IMR-90 (cell line): ENCODE data around the gene PTPRK. TPM values are rescaled to one million over a fixed set of nuclear protein-coding genes. Genes with fewer than 3 reads are reported as not detected.

Source experiments
- ATAC-seq: fragments of 200-7000 bp; cut with Tn5 transposase; 2 replicates; pipeline ENCODE4 v1.9.1; 2020; ENCODE audit warnings: low read depth, mild to moderate bottlenecking, moderate library complexity
- BruUV-seq: library from RNA; stranded (reverse); fragments of 400-500 nt; replicated peaks from 2 replicates; lab custom pipeline; 2021; lab: Mats Ljungman, UMichigan
- CTCF ChIA-PET: fragments of 300-600 bp; formaldehyde crosslinking; extraction: SDS; loops from one replicate; lab custom pipeline; 2021; ENCODE audit warnings: antibody characterized with exemption; lab: Yijun Ruan, JAX
- POLR2A ChIA-PET: fragments of 300-600 bp; sonication (Branson Sonifier 250); formaldehyde crosslinking; loops from one replicate; lab custom pipeline; 2022; ENCODE audit warnings: antibody characterized with exemption; ENCODE audit not compliant: unreplicated experiment; lab: Charles Lee
- DNase-seq: peaks from one replicate; pipeline ENCODE4 v3.0.0; 2013
- H2AFZ ChIP-seq: replicated peaks from 2 replicates; pipeline ENCODE3; 2013; ENCODE audit warnings: low read length, mild to moderate bottlenecking; ENCODE audit not compliant: poor library complexity
- H2AK5ac ChIP-seq: 2 replicates; pipeline ENCODE4 v1.6.1; 2013; ENCODE audit warnings: low read depth, low read length, inconsistent platforms
- H2AK9ac ChIP-seq: replicated peaks from 2 replicates; pipeline ENCODE3; 2013; ENCODE audit warnings: mild to moderate bottlenecking, low read depth, low read length, moderate library complexity; ENCODE audit not compliant: poor library complexity
- H2BK120ac ChIP-seq: 2 replicates; pipeline ENCODE4 v1.6.1; 2013; ENCODE audit warnings: low read depth, low read length, inconsistent platforms
- H2BK15ac ChIP-seq: 3 replicates; pipeline ENCODE4 v1.6.1; 2013; ENCODE audit warnings: low read depth, low read length, inconsistent platforms
- H2BK20ac ChIP-seq: 2 replicates; pipeline ENCODE4 v1.6.1; 2013; ENCODE audit warnings: low read depth, mild to moderate bottlenecking, inconsistent platforms, low read length, moderate library complexity
- H2BK5ac ChIP-seq: 2 replicates; pipeline ENCODE4 v1.6.1; 2013; ENCODE audit warnings: mild to moderate bottlenecking, low read depth, low read length, inconsistent platforms; ENCODE audit not compliant: poor library complexity, severe bottlenecking
- H3K14ac ChIP-seq: replicated peaks from 2 replicates; pipeline ENCODE4 v1.6.1; 2013; ENCODE audit warnings: low read depth, low read length, inconsistent platforms
- H3K18ac ChIP-seq: 2 replicates; pipeline ENCODE4 v1.6.1; 2013; ENCODE audit warnings: low read depth, low read length, control low read depth
- H3K23ac ChIP-seq: 2 replicates; pipeline ENCODE4 v1.6.1; 2013; ENCODE audit warnings: low read depth, low read length, inconsistent platforms
- H3K27ac ChIP-seq: 2 replicates; pipeline ENCODE4 v1.5.1; 2013; ENCODE audit warnings: mild to moderate bottlenecking, control low read depth, low read length; ENCODE audit not compliant: insufficient read depth
- H3K27me3 ChIP-seq: 2 replicates; pipeline ENCODE4 v1.6.1; 2013; ENCODE audit warnings: low read length; ENCODE audit not compliant: control insufficient read depth, insufficient read depth
- H3K36me3 ChIP-seq: 2 replicates; pipeline ENCODE4 v1.6.1; 2013; ENCODE audit warnings: low read length, mixed read lengths; ENCODE audit not compliant: control insufficient read depth, insufficient read depth
- H3K4ac ChIP-seq: 2 replicates; pipeline ENCODE4 v1.6.1; 2013; ENCODE audit warnings: low read depth, low read length, inconsistent platforms
- H3K4me1 ChIP-seq: 2 replicates; pipeline ENCODE4 v1.6.1; 2013; ENCODE audit warnings: low read length, mixed read lengths; ENCODE audit not compliant: control insufficient read depth, insufficient read depth
- H3K4me2 ChIP-seq: 2 replicates; pipeline ENCODE4 v1.6.1; 2013; ENCODE audit warnings: low read depth, mild to moderate bottlenecking, control low read depth, low read length, moderate library complexity
- H3K4me3 ChIP-seq: 2 replicates; pipeline ENCODE4 v1.5.1; 2013; ENCODE audit warnings: low read depth, mild to moderate bottlenecking, control low read depth, low read length, moderate library complexity; ENCODE audit not compliant: insufficient read depth
- H3K56ac ChIP-seq: 2 replicates; pipeline ENCODE4 v1.6.1; 2013; ENCODE audit warnings: low read length, inconsistent platforms; ENCODE audit not compliant: insufficient read depth; ENCODE audit errors: extremely low read depth
- H3K79me1 ChIP-seq, 2 experiments: 2 replicates each; pipeline ENCODE4 v1.6.1; 2013; ENCODE audit warnings: low read length in 2 of 2, inconsistent platforms in 1 of 2, low read depth in 1 of 2
- H3K9ac ChIP-seq: 2 replicates; pipeline ENCODE4 v1.6.1; 2013; ENCODE audit warnings: low read depth, low read length, control low read depth
- H3K9me1 ChIP-seq: 2 replicates; pipeline ENCODE4 v1.6.1; 2013; ENCODE audit warnings: low read length, inconsistent platforms; ENCODE audit not compliant: insufficient read depth
- H3K9me3 ChIP-seq: 2 replicates; pipeline ENCODE4 v1.6.1; 2013; ENCODE audit warnings: low read length; ENCODE audit not compliant: control insufficient read depth, insufficient read depth
- H4K20me1 ChIP-seq: 2 replicates; pipeline ENCODE4 v1.6.1; 2013; ENCODE audit warnings: low read length, inconsistent platforms; ENCODE audit not compliant: insufficient read depth
- H4K5ac ChIP-seq: 2 replicates; pipeline ENCODE4 v1.6.1; 2013; ENCODE audit warnings: mild to moderate bottlenecking, low read depth, low read length, control low read depth
- H4K8ac ChIP-seq, 2 experiments: 2 replicates each; pipeline ENCODE4 v1.6.1; 2013; ENCODE audit warnings: low read depth in 2 of 2, low read length in 2 of 2, control low read depth in 1 of 2, inconsistent platforms in 1 of 2
- H4K91ac ChIP-seq: 2 replicates; pipeline ENCODE4 v1.6.1; 2013; ENCODE audit warnings: low read depth, low read length, inconsistent platforms; ENCODE audit not compliant: insufficient read depth
- MAFK ChIP-seq: IDR thresholded peaks from 2 replicates; pipeline ENCODE4 v1.6.1; 2012; ENCODE audit warnings: low read depth, low read length, improper control_type of control experiment
- RCOR1 ChIP-seq: IDR thresholded peaks from 2 replicates; pipeline ENCODE4 v1.6.1; 2012; ENCODE audit warnings: mild to moderate bottlenecking, low read length, improper control_type of control experiment; ENCODE audit not compliant: insufficient replicate concordance
- WGBS, 2 experiments: methylation state at CpG; one replicate each; pipeline versions ENCODE4 v1.1.5 to v1.1.7; 2013; ENCODE audit warnings: missing lambda C conversion rate in 2 of 2; ENCODE audit not compliant: insufficient read length in 1 of 2; ENCODE audit errors: extremely low coverage in 2 of 2; 5-methylcytosine and 5-hydroxymethylcytosine counted together
- dilution Hi-C: fragments of 300-500 bp; cut with HindIII; formaldehyde crosslinking; loops from one replicate; pipeline ENCODE4 v1.14.3; 2018; ENCODE audit warnings: low sequenced_read_pairs; ENCODE audit not compliant: unreplicated experiment
- in situ Hi-C: fragments of 300-500 bp; cut with MboI; formaldehyde crosslinking; loops from 3 replicates; pipeline ENCODE4 v1.14.3; 2019; ENCODE audit warnings: low sequenced_read_pairs, inconsistent platforms, mixed read lengths
- intact Hi-C: fragments of 100-400 bp; cut with micrococcal nuclease; formaldehyde crosslinking; loops from 2 replicates; pipeline ENCODE4 v1.10.0; 2022
- polyA plus RNA-seq, 3 experiments: library from polyadenylated mRNA; depleted of rRNA; stranded (reverse); fragments of >200 nt; gene quantifications; 2 replicates each; pipeline ENCODE4 v1.2.3, GENCODE V29; 2012; ENCODE audit warnings: low replicate concordance in 1 of 3
- total RNA-seq: library from RNA; depleted of rRNA; stranded (reverse); fragments of >200 nt; gene quantifications from 2 replicates; pipeline ENCODE4 v1.2.3, GENCODE V29; 2012
- TF ChIP-seq, protein P1 (sequence below): fragments of 150-350 bp; IDR thresholded peaks from 2 replicates; pipeline ENCODE4 v1.6.1; 2016; ENCODE audit warnings: low read depth, mild to moderate bottlenecking, low read length, moderate library complexity, borderline replicate concordance

The PTPRK gene
- total and polyA plus RNA-seq, 2 of the 4 experiments (the other 2 are of a cell fraction) = 18.0 to 80.8 TPM

DNA sequence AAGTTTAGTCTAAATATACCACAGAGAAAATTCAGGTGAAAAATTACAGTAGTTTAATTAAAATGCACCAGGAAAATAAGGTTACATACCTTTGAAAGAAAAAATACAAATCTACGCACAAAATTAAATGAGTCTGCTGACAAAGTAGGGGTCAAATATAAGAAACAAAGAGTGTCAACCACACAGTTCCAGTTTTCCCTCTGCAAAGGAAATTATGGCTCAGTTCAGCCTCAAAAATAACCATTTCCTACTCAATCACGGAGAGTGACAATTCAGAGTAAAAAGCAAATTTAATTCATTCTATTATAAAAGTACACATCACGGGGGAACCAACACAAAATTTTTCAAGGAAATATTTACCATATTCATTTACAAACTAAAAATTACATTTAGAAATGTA is 124.8 kb downstream of the PTPRK start:
- no peak overlapping the region for H2AK5ac ChIP-seq
- H2BK15ac ChIP-seq = no peak overlapping the region
- no peak overlapping the region for H3K18ac ChIP-seq
- no peaks in the 10 kb centered on the region; the same call in 1 of the 2 replicates for H3K9me1 ChIP-seq
- H3K4me2 ChIP-seq = no peak overlapping the region
- no peak overlapping the region for H4K5ac ChIP-seq
- ATAC-seq = no peak
- no peak overlapping the region for H3K56ac ChIP-seq
- in situ Hi-C loops = no loop called here
- TF ChIP-seq, protein P1, sequence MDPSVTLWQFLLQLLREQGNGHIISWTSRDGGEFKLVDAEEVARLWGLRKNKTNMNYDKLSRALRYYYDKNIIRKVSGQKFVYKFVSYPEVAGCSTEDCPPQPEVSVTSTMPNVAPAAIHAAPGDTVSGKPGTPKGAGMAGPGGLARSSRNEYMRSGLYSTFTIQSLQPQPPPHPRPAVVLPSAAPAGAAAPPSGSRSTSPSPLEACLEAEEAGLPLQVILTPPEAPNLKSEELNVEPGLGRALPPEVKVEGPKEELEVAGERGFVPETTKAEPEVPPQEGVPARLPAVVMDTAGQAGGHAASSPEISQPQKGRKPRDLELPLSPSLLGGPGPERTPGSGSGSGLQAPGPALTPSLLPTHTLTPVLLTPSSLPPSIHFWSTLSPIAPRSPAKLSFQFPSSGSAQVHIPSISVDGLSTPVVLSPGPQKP = no peak
- no peak for TF ChIP-seq MAFK
- TF ChIP-seq RCOR1 = no peak
- no peak overlapping the region for H3K14ac ChIP-seq
- no CpG with 5 or more reads among the region's 3 CpGs for WGBS, 2 experiments
- no peaks in the 10 kb centered on the region for H3K4me1 ChIP-seq
- no peak overlapping the region for H3K23ac ChIP-seq
- no peaks in the 10 kb centered on the region for H3K27me3 ChIP-seq
- H3K79me1 ChIP-seq = peaks cover 13 to 34% of the 10 kb centered on the region in 2 experiments
- H2AK9ac ChIP-seq = no peak overlapping the region
- H3K36me3 ChIP-seq = peaks cover 5% of the 10 kb centered on the region
- POLR2A ChIA-PET = no interaction called here
- no peak overlapping the region for H2BK20ac ChIP-seq
- no TSS peak for BruUV-seq
- no peak overlapping the region for H3K4me3 ChIP-seq
- H4K20me1 ChIP-seq = no peaks in the 10 kb centered on the region; the same call in 1 of the 2 replicates
- no peak overlapping the region for H2AFZ ChIP-seq
- H4K8ac ChIP-seq = no peak overlapping the region
- H4K91ac ChIP-seq = no peak overlapping the region
- H2BK5ac ChIP-seq = no peak overlapping the region
- no peak overlapping the region for H2BK120ac ChIP-seq
- dilution Hi-C loops = no loop called here
- no peak overlapping the region for H3K9ac ChIP-seq
- CTCF ChIA-PET = no interaction called here
- no peak for DNase-seq
- no peaks in the 10 kb centered on the region for H3K9me3 ChIP-seq
- H3K27ac ChIP-seq = no peak overlapping the region
- intact Hi-C loops = no loop called here
- no peak overlapping the region for H3K4ac ChIP-seq
